H9 (cell line): ENCODE measurements around the gene HPGDS. TPM values are rescaled to one million over a fixed set of nuclear protein-coding genes. Genes with fewer than 3 reads are reported as not detected.

Experiments used
- DNase-seq: peaks from one replicate; pipeline ENCODE4 v3.0.0-alpha.2; 2017
- H2AFZ ChIP-seq: one replicate; pipeline ENCODE4 v1.6.1; 2013; ENCODE audit warnings: mild to moderate bottlenecking, low read length, control low read depth, moderate library complexity
- H2AK5ac ChIP-seq: 2 replicates; pipeline ENCODE4 v1.6.1; 2013; ENCODE audit warnings: low read length, control low read depth, mixed read lengths; ENCODE audit not compliant: insufficient read length
- H2BK120ac ChIP-seq: one replicate; pipeline ENCODE4 v1.6.1; 2013; ENCODE audit warnings: low read depth, mild to moderate bottlenecking, low read length, control low read depth, inconsistent platforms; ENCODE audit not compliant: poor library complexity, severe bottlenecking
- H2BK12ac ChIP-seq: 2 replicates; pipeline ENCODE4 v1.6.1; 2013; ENCODE audit warnings: low read length, control low read depth, mixed read lengths, low read depth; ENCODE audit not compliant: insufficient read length
- H2BK15ac ChIP-seq: 2 replicates; pipeline ENCODE4 v1.6.1; 2013; ENCODE audit warnings: low read depth, low read length, control low read depth
- H2BK20ac ChIP-seq: one replicate; pipeline ENCODE4 v1.6.1; 2013; ENCODE audit warnings: low read depth, mild to moderate bottlenecking, low read length, control low read depth, inconsistent platforms; ENCODE audit not compliant: poor library complexity, severe bottlenecking
- H2BK5ac ChIP-seq: 2 replicates; pipeline ENCODE4 v1.6.1; 2013; ENCODE audit warnings: low read length, control low read depth, mixed read lengths; ENCODE audit not compliant: insufficient read length
- H3K14ac ChIP-seq: 2 replicates; pipeline ENCODE4 v1.6.1; 2013; ENCODE audit warnings: low read length, control low read depth; ENCODE audit not compliant: insufficient read depth
- H3K18ac ChIP-seq: 2 replicates; pipeline ENCODE4 v1.6.1; 2013; ENCODE audit warnings: low read depth, mild to moderate bottlenecking, mixed read lengths, low read length, control low read depth; ENCODE audit not compliant: insufficient read length
- H3K23ac ChIP-seq: 2 replicates; pipeline ENCODE4 v1.6.1; 2013; ENCODE audit warnings: low read length, control low read depth, mixed read lengths, low read depth; ENCODE audit not compliant: insufficient read length
- H3K23me2 ChIP-seq: 2 replicates; pipeline ENCODE4 v1.6.1; 2013; ENCODE audit warnings: low read depth, mild to moderate bottlenecking, mixed read lengths, low read length, control low read depth; ENCODE audit not compliant: insufficient read length, poor library complexity, severe bottlenecking
- H3K27ac ChIP-seq: 2 replicates; pipeline ENCODE4 v1.5.1; 2013; ENCODE audit warnings: low read length, control low read depth, mixed read lengths, low read depth; ENCODE audit not compliant: insufficient read length
- H3K27me3 ChIP-seq: 2 replicates; pipeline ENCODE4 v1.6.1; 2013; ENCODE audit warnings: low read length, control low read depth, inconsistent platforms; ENCODE audit not compliant: insufficient read depth
- H3K4ac ChIP-seq: 2 replicates; pipeline ENCODE4 v1.6.1; 2013; ENCODE audit warnings: low read depth, mild to moderate bottlenecking, control low read depth, inconsistent platforms, low read length, moderate library complexity
- H3K4me1 ChIP-seq: 2 replicates; pipeline ENCODE4 v1.6.1; 2013; ENCODE audit warnings: low read length, control low read depth, inconsistent platforms; ENCODE audit not compliant: insufficient read depth
- H3K4me2 ChIP-seq: 2 replicates; pipeline ENCODE4 v1.6.1; 2013; ENCODE audit warnings: low read length, control low read depth, mixed read lengths; ENCODE audit not compliant: insufficient read length, insufficient read depth
- H3K56ac ChIP-seq: 2 replicates; pipeline ENCODE4 v1.6.1; 2013; ENCODE audit warnings: low read depth, mild to moderate bottlenecking, mixed read lengths, low read length, control low read depth; ENCODE audit not compliant: insufficient read length
- H3K79me1 ChIP-seq: 2 replicates; pipeline ENCODE4 v1.6.1; 2013; ENCODE audit warnings: low read depth, mild to moderate bottlenecking, moderate library complexity, low read length, control low read depth, inconsistent platforms; ENCODE audit not compliant: insufficient read depth, poor library complexity, severe bottlenecking
- H3K79me2 ChIP-seq: 2 replicates; pipeline ENCODE4 v1.6.1; 2013; ENCODE audit warnings: low read length, control low read depth, inconsistent platforms; ENCODE audit not compliant: insufficient read depth
- H3K9ac ChIP-seq: 2 replicates; pipeline ENCODE4 v1.6.1; 2013; ENCODE audit warnings: low read length, control low read depth, mixed read lengths; ENCODE audit not compliant: insufficient read length; ENCODE audit errors: extremely low read depth
- H3K9me3 ChIP-seq: one replicate; pipeline ENCODE4 v1.6.1; 2013; ENCODE audit warnings: low read depth, low read length, inconsistent platforms; ENCODE audit not compliant: control insufficient read depth
- H3T11ph ChIP-seq: one replicate; pipeline ENCODE4 v1.6.1; 2013; ENCODE audit warnings: mild to moderate bottlenecking, low read length, control low read depth, inconsistent platforms
- H4K20me1 ChIP-seq: one replicate; pipeline ENCODE4 v1.6.1; 2013; ENCODE audit not compliant: control insufficient read depth, insufficient read length, insufficient read depth
- H4K5ac ChIP-seq: 2 replicates; pipeline ENCODE4 v1.6.1; 2013; ENCODE audit warnings: low read depth, mild to moderate bottlenecking, mixed read lengths, low read length, control low read depth; ENCODE audit not compliant: insufficient read length
- H4K8ac ChIP-seq: replicated peaks from 2 replicates; pipeline ENCODE4 v1.6.1; 2013; ENCODE audit warnings: low read length, control low read depth, mixed read lengths, low read depth; ENCODE audit not compliant: insufficient read length
- H4K91ac ChIP-seq: 2 replicates; pipeline ENCODE4 v1.6.1; 2013; ENCODE audit warnings: low read depth, mild to moderate bottlenecking, moderate library complexity, mixed read lengths, low read length, control low read depth; ENCODE audit not compliant: insufficient read length
- H3K27ac Mint-ChIP-seq, 3 experiments: 2 replicates in 2 of 3; 3 replicates in 1 of 3; pipeline ENCODE4 v1.8.0; 2020 to 2021; ENCODE audit warnings: mixed read lengths in 3 of 3, mild to moderate bottlenecking in 1 of 3, moderate library complexity in 1 of 3
- H3K27me3 Mint-ChIP-seq: 2 replicates; pipeline ENCODE4 v1.8.0; 2021; ENCODE audit warnings: low read depth, mild to moderate bottlenecking, moderate library complexity, mixed read lengths
- H3K36me3 Mint-ChIP-seq, 3 experiments: 2 replicates in 2 of 3; 3 replicates in 1 of 3; pipeline ENCODE4 v1.8.0; 2020 to 2021; ENCODE audit warnings: low read depth in 3 of 3, mixed read lengths in 3 of 3; ENCODE audit not compliant: insufficient read depth in 1 of 3
- H3K4me1 Mint-ChIP-seq, 2 experiments: 2 replicates each; pipeline ENCODE4 v1.8.0; 2020; ENCODE audit warnings: mixed read lengths in 2 of 2
- H3K4me3 Mint-ChIP-seq, 2 experiments: 2 replicates in 1 of 2; 3 replicates in 1 of 2; pipeline ENCODE4 v1.8.0; 2020 to 2021; ENCODE audit warnings: mild to moderate bottlenecking in 2 of 2, mixed read lengths in 2 of 2, moderate library complexity in 1 of 2
- H3K9me3 Mint-ChIP-seq, 2 experiments: 2 replicates in 1 of 2; 3 replicates in 1 of 2; pipeline ENCODE4 v1.8.0; 2020; ENCODE audit warnings: mild to moderate bottlenecking in 2 of 2, mixed read lengths in 2 of 2, moderate library complexity in 1 of 2
- WGBS: extraction: QIAGEN DNeasy Blood & Tissue Kit; methylation state at CpG from one replicate; pipeline ENCODE4 v1.1.7; 2013; ENCODE audit warnings: missing lambda C conversion rate, low lambda C conversion rate, mixed read lengths; ENCODE audit not compliant: insufficient read length; ENCODE audit errors: extremely low coverage; 5-methylcytosine and 5-hydroxymethylcytosine counted together
- total RNA-seq: library from RNA; stranded (reverse); gene quantifications from 2 replicates; pipeline ENCODE4 v1.2.1, GENCODE V29; 2021
- TF ChIP-seq, protein P1 (sequence below): fragments of 200-600 bp; sonication (generic); conservative IDR thresholded peaks from 3 replicates; pipeline ENCODE4 v1.8.0; 2021; ENCODE audit warnings: antibody characterized with exemption, mild to moderate bottlenecking

The HPGDS gene
- total RNA-seq, 1 experiment from 2014 or later = not detected

DNA sequence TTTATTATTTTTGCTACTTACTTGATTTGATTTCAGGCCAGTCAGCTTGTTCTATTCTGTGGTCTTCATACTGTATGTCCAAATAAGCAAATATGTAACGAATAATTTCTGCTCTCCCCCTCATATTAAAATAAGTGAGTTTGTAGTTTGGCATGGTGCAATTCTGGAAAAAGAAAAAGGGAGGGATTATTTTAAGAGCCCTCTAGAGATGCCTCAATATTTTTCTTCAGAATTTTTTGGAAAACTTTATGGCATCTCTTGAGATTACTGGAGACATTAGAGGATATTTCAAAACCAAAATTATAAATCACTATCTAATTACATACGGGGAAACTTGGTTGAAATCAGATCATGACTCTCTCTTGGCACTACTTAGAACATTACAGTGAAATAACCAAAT lies 8.2 kb downstream of the HPGDS start:
- H3K14ac ChIP-seq = no peak overlapping the region
- H3K4me3 Mint-ChIP-seq = no peak overlapping the region
- no peak overlapping the region for H3K4ac ChIP-seq
- no peaks in the 10 kb centered on the region for H3K36me3 Mint-ChIP-seq
- H3K23me2 ChIP-seq = no peaks in the 10 kb centered on the region
- no peaks in the 10 kb centered on the region for H3K79me1 ChIP-seq
- H4K91ac ChIP-seq = no peak overlapping the region
- H3T11ph ChIP-seq = no peak overlapping the region
- H3K4me1 Mint-ChIP-seq = peaks cover 5 to 20% of the 10 kb centered on the region in 2 experiments
- no peaks in the 10 kb centered on the region for H3K9me3 Mint-ChIP-seq
- no peak overlapping the region for H2BK20ac ChIP-seq
- no peak overlapping the region for H2AFZ ChIP-seq
- no peak overlapping the region for H4K5ac ChIP-seq
- H3K27me3 Mint-ChIP-seq = no peaks in the 10 kb centered on the region
- no CpG with 5 or more reads among the region's 2 CpGs for WGBS
- no peak overlapping the region for H2BK5ac ChIP-seq
- no peak overlapping the region for H3K4me2 ChIP-seq
- H3K4me1 ChIP-seq = no peaks in the 10 kb centered on the region
- DNase-seq = no peak
- H3K27me3 ChIP-seq = no peaks in the 10 kb centered on the region
- no peak overlapping the region for H3K56ac ChIP-seq
- H2BK120ac ChIP-seq = no peak overlapping the region
- no peaks in the 10 kb centered on the region for H3K9me3 ChIP-seq
- no peak overlapping the region for H2BK12ac ChIP-seq
- no peak overlapping the region for H2BK15ac ChIP-seq
- H3K18ac ChIP-seq = no peak overlapping the region
- H4K20me1 ChIP-seq = no peaks in the 10 kb centered on the region
- H3K23ac ChIP-seq = no peak overlapping the region
- H4K8ac ChIP-seq = no peak overlapping the region
- H3K79me2 ChIP-seq = no peaks in the 10 kb centered on the region
- H3K27ac Mint-ChIP-seq = no peak overlapping the region
- TF ChIP-seq, protein P1, sequence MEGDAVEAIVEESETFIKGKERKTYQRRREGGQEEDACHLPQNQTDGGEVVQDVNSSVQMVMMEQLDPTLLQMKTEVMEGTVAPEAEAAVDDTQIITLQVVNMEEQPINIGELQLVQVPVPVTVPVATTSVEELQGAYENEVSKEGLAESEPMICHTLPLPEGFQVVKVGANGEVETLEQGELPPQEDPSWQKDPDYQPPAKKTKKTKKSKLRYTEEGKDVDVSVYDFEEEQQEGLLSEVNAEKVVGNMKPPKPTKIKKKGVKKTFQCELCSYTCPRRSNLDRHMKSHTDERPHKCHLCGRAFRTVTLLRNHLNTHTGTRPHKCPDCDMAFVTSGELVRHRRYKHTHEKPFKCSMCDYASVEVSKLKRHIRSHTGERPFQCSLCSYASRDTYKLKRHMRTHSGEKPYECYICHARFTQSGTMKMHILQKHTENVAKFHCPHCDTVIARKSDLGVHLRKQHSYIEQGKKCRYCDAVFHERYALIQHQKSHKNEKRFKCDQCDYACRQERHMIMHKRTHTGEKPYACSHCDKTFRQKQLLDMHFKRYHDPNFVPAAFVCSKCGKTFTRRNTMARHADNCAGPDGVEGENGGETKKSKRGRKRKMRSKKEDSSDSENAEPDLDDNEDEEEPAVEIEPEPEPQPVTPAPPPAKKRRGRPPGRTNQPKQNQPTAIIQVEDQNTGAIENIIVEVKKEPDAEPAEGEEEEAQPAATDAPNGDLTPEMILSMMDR = no peak
- H3K9ac ChIP-seq = no peak overlapping the region
- H3K27ac ChIP-seq = no peak overlapping the region
- H2AK5ac ChIP-seq = no peak overlapping the region
